Measurements from ENCODE around the gene FLII. TPM values are rescaled to one million over a fixed set of nuclear protein-coding genes. Genes with fewer than 3 reads are reported as not detected.

The FLII gene
- total and polyA plus RNA-seq, 2 of the 13 experiments (the other 11 are each of a cell fraction or from before 2014, with no cell fraction given), result 130 to 303 TPM

DNA sequence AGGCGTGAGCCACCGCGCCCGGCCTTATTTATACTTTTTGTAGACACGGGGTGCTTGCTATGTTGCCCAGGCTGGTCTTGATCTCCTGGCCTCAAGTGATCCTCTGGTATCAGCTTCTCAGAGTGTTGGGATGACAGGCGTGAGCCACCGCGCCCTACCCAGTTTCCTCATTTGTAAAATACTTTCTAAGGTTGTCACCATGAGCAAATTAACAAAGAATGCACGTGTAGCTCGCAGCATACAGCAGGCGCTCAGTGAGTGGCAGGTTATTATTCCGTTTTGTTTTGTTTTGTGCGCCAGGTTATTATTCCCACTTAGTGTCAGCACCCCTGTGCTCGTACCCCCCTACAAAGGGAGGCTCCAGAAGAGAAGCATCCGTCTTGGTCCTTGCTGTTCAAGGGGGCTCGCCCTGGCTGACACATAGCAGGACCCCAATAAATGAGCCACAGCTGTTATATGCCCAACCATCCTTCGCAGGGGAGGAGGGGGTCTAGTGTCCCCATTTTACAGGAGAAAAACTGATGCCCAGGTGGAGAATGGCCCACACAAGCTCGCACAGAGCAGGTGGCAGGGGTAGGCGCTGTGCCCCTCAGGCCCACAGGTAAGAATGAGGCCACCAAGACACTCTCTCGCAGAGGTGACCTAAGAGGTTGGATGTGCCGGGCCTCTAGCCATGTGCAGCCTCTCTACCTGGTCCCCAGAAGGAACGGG is 1.2 kb upstream of the FLII start (continued):
- TF ChIP-seq, protein P1, sequence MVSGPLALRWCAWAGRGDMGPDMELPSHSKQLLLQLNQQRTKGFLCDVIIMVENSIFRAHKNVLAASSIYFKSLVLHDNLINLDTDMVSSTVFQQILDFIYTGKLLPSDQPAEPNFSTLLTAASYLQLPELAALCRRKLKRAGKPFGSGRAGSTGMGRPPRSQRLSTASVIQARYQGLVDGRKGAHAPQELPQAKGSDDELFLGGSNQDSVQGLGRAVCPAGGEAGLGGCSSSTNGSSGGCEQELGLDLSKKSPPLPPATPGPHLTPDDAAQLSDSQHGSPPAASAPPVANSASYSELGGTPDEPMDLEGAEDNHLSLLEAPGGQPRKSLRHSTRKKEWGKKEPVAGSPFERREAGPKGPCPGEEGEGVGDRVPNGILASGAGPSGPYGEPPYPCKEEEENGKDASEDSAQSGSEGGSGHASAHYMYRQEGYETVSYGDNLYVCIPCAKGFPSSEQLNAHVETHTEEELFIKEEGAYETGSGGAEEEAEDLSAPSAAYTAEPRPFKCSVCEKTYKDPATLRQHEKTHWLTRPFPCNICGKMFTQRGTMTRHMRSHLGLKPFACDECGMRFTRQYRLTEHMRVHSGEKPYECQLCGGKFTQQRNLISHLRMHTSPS (CRISPR knock-in tag; IDR thresholded peaks at IDR 0.05; ENCODE audit: low read depth), result no peak
- no peak for TF ChIP-seq ZNF17 (CRISPR knock-in tag; IDR thresholded peaks at IDR 0.05)
- TF ChIP-seq ZNF780A (CRISPR knock-in tag; IDR thresholded peaks at IDR 0.05), result no peak
- TF ChIP-seq TARDBP (CRISPR knock-in tag; IDR thresholded peaks at IDR 0.05), result no peak
- TF ChIP-seq GFI1 (CRISPR knock-in tag; IDR thresholded peaks at IDR 0.05; ENCODE audit: borderline replicate concordance), result 0 out of 2 replicates have a peak, but pooled peaks have one; percentile 30
- TF ChIP-seq NCOA5 (CRISPR knock-in tag; IDR thresholded peaks at IDR 0.05), result no peak
- TF ChIP-seq, protein P2, sequence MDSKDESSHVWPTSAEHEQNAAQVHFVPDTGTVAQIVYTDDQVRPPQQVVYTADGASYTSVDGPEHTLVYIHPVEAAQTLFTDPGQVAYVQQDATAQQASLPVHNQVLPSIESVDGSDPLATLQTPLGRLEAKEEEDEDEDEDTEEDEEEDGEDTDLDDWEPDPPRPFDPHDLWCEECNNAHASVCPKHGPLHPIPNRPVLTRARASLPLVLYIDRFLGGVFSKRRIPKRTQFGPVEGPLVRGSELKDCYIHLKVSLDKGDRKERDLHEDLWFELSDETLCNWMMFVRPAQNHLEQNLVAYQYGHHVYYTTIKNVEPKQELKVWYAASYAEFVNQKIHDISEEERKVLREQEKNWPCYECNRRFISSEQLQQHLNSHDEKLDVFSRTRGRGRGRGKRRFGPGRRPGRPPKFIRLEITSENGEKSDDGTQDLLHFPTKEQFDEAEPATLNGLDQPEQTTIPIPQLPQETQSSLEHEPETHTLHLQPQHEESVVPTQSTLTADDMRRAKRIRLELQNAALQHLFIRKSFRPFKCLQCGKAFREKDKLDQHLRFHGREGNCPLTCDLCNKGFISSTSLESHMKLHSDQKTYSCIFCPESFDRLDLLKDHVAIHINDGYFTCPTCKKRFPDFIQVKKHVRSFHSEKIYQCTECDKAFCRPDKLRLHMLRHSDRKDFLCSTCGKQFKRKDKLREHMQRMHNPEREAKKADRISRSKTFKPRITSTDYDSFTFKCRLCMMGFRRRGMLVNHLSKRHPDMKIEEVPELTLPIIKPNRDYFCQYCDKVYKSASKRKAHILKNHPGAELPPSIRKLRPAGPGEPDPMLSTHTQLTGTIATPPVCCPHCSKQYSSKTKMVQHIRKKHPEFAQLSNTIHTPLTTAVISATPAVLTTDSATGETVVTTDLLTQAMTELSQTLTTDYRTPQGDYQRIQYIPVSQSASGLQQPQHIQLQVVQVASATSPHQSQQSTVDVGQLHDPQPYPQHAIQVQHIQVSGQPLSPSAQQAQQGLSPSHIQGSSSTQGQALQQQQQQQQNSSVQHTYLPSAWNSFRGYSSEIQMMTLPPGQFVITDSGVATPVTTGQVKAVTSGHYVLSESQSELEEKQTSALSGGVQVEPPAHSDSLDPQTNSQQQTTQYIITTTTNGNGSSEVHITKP (CRISPR knock-in tag; IDR thresholded peaks at IDR 0.05; ENCODE audit: low read depth), result no peak
- 0 out of 2 replicates have a peak, but pooled peaks have one; percentile 17 for TF ChIP-seq NCOA1 (CRISPR knock-in tag; IDR thresholded peaks at IDR 0.05)
- no peak for TF ChIP-seq SUZ12 (IDR thresholded peaks at IDR 0.05; ENCODE audit: low read depth, low read length)
- no peak for TF ChIP-seq RBM22 (optimal IDR thresholded peaks at IDR 0.05; ENCODE audit: low read length)
- TF ChIP-seq, protein P3, sequence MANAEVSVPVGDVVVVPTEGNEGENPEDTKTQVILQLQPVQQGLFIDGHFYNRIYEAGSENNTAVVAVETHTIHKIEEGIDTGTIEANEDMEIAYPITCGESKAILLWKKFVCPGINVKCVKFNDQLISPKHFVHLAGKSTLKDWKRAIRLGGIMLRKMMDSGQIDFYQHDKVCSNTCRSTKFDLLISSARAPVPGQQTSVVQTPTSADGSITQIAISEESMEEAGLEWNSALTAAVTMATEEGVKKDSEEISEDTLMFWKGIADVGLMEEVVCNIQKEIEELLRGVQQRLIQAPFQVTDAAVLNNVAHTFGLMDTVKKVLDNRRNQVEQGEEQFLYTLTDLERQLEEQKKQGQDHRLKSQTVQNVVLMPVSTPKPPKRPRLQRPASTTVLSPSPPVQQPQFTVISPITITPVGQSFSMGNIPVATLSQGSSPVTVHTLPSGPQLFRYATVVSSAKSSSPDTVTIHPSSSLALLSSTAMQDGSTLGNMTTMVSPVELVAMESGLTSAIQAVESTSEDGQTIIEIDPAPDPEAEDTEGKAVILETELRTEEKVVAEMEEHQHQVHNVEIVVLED (CRISPR knock-in tag; IDR thresholded peaks at IDR 0.05; ENCODE audit: borderline replicate concordance), result no peak
- no peak for TF ChIP-seq GTF2F1 (IDR thresholded peaks at IDR 0.05; ENCODE audit: low read length)
- 0 out of 2 replicates have a peak, but pooled peaks have one; percentile 37 for TF ChIP-seq ZNF441 (CRISPR knock-in tag; IDR thresholded peaks at IDR 0.05; ENCODE audit: borderline replicate concordance)
- TF ChIP-seq, protein P4, sequence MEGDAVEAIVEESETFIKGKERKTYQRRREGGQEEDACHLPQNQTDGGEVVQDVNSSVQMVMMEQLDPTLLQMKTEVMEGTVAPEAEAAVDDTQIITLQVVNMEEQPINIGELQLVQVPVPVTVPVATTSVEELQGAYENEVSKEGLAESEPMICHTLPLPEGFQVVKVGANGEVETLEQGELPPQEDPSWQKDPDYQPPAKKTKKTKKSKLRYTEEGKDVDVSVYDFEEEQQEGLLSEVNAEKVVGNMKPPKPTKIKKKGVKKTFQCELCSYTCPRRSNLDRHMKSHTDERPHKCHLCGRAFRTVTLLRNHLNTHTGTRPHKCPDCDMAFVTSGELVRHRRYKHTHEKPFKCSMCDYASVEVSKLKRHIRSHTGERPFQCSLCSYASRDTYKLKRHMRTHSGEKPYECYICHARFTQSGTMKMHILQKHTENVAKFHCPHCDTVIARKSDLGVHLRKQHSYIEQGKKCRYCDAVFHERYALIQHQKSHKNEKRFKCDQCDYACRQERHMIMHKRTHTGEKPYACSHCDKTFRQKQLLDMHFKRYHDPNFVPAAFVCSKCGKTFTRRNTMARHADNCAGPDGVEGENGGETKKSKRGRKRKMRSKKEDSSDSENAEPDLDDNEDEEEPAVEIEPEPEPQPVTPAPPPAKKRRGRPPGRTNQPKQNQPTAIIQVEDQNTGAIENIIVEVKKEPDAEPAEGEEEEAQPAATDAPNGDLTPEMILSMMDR (CRISPR knock-in tag; IDR thresholded peaks at IDR 0.05), result no peak
- TF ChIP-seq ZNF543 (CRISPR knock-in tag; IDR thresholded peaks at IDR 0.05), result no peak
- TF ChIP-seq TBL1XR1 (IDR thresholded peaks at IDR 0.05; ENCODE audit: borderline replicate concordance, low read length, partially characterized antibody), result no peak
- no peak for TF ChIP-seq ZC3H13 (CRISPR knock-in tag; IDR thresholded peaks at IDR 0.05)
- no peak; a peak in 1 of 4 replicates for TF ChIP-seq POLR2A (IDR thresholded peaks at IDR 0.05; ENCODE audit: insufficient read depth in 1 of 2, low read depth in 2 of 2, low read length in 2 of 2)
- TF ChIP-seq, protein P5, sequence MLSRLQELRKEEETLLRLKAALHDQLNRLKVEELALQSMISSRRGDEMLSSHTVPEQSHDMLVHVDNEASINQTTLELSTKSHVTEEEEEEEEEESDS (CRISPR knock-in tag; IDR thresholded peaks at IDR 0.05; ENCODE audit: borderline replicate concordance), result no peak
- no peak for TF ChIP-seq SIN3B (IDR thresholded peaks at IDR 0.05; ENCODE audit: low read length)
- no peak for TF ChIP-seq SMARCE1 (IDR thresholded peaks at IDR 0.05; ENCODE audit: borderline replicate concordance)
- no peak for TF ChIP-seq ERF (CRISPR knock-in tag; IDR thresholded peaks at IDR 0.05)

Data from HepG2 (cell line).